Adrenal gland (tissue), 5 donors: ENCODE data around the gene ARHGEF2.

Experiments
- CTCF ChIP-seq, 6 experiments: fragments of 450-650 bp in 4 of 6; fragments of 200-600 bp in 2 of 6; sonication (generic) in 1 of 6; IDR thresholded peaks; 1 replicate in 5 of 6; 2 replicates in 1 of 6; pipeline versions ENCODE4 v1.5.1 to v1.8.0; 2016 to 2021; ENCODE audit warnings: antibody characterized with exemption in 6 of 6, mild to moderate bottlenecking in 2 of 6, moderate library complexity in 1 of 6
- POLR2A ChIP-seq, 2 donors: fragments of 450-650 bp; IDR thresholded peaks; one replicate each; pipeline ENCODE4 v1.6.1; 2017; ENCODE audit warnings: antibody characterized with exemption in 2 of 2, mild to moderate bottlenecking in 2 of 2, moderate library complexity in 1 of 2
- donor health status: DM: no; HTN: no; CAD: no.

- TF ChIP-seq CTCF (IDR thresholded peaks at IDR 0.05) = no peak
- TF ChIP-seq POLR2A (IDR thresholded peaks at IDR 0.05) = no peak
Observed at GRCh38 chr1:155898888-155899287, 79.5 kb downstream of the ARHGEF2 start.
